Dermis microvascular lymphatic vessel endothelial cell (primary cell): ENCODE results near the gene FOXR1. TPM values are rescaled to one million over a fixed set of nuclear protein-coding genes. Genes with fewer than 3 reads are reported as not detected.
"Not testable (repeated sequence)": the region's sequence is repeated elsewhere in the genome, so short reads cannot be mapped to it uniquely, and the experiment has no call there.

Experiments used
- DNase-seq, 2 donors: peaks; one replicate each; pipeline versions ENCODE4 v3.0.0 to v3.0.0-alpha.2; 2010; ENCODE audit warnings: low read depth in 2 of 2
- total RNA-seq: library from RNA; depleted of rRNA; stranded (reverse); fragments of >200 nt; gene quantifications from 2 replicates; pipeline ENCODE4 v1.2.1, GENCODE V29; 2014

FOXR1 gene
- total RNA-seq, 1 donor from 2014 or later: not detected

- peak in 1 of 2 donors; percentile 32 for DNase-seq
These were observed 31.5 kb upstream of the FOXR1 start for GRCh38 chr11:118939953-118940598.

DNA sequence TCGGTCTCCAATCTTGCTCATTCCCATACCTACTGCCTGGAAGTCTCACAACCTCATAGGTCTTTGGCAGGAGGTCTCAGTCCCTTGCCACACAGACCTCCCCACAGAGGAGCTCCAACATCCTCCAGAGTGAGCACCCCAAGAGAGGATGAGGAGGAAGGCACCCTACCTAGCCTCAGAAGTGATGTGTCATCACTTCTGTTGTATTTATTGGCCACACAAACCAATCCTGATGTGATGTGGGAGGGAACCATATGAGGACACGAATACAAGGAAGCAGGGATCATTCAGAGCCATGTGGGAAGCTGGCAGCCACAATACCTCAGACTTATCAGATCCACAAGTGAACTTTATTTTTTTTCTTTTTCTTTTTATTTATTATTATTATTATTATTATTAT is 24.5 kb upstream of the FOXR1 start:
- no peak for DNase-seq

DNA sequence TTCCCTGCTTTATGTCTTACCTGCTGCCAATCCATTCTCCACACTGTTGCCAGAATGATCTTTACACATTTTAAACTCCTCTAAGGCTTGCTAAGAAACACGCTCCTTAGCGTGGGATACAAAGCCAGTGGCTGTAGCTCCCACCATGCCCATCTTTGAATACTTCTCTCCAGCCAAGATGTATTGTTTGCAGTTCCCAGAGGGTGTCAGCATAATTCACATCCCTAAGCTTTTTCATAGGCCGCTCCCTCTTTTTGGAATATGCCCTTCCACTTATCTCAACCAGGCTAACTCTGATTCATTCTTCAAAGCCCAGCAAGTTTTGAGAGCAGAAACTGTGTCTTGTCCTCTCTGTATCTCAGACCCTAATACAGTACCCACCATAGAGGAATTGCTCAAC is 23.6 kb upstream of the FOXR1 start:
- no peak for DNase-seq

DNA sequence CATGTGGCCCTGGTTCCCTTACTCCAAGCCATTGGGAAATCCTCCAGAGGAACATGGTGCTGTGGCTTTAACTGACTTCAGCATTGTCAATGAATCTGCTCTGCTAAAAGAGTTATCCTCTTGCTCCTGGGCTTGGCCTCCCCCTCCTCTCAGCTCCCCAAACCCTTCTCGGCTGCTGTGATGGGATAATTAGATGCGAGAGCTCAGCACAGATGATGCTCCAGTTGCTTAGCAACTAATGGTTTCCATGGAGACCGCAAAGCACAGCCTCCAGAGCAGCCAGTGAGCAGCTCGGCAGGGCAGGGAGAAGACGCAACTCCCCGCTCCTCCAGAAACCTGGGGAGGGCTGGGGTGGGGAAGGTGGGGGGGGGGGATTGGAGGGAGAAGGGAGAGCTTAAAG is 18.3 kb upstream of the FOXR1 start:
- no peak for DNase-seq

- not testable (repeated sequence) for DNase-seq
These were observed 17.6 kb upstream of the FOXR1 start for GRCh38 chr11:118953976-118954375.

DNA sequence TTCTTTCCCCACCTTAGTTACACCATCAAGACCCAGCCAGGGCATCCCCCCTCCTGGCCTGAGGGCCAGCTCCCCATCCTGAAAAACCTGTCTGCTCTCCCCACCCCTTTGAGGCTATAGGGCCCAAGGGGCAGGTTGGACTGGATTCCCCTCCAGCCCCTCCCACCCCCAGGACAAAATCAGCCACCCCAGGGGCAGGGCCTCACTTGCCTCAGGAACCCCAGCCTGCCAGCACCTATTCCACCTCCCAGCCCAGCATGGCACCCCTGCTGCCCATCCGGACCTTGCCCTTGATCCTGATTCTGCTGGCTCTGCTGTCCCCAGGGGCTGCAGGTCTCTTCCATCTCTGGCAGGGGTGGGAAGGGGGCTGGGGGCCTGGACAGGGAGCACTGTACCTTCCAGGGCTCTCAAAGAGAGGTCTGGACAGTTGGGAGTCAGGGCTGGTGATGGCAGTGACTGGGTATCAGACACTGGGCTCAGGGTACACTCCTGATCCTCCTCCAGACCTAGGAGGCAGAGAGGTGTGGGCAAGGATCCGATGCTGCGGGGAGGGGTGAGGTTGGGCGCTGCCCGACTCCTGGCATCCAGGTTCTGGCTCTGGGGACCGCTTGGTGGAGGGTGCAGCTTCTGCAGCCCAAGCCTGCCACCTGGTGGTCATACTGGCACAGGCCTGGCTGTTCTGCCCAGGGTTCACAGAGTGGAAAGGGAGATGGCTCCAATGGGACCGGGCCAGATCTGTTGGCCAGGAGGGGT is 15.3 kb upstream of the FOXR1 start, which contains the start of gene UPK2:
Gene UPK2, plus strand, starts transcription at position 205 of the 753 bp plus-strand sequence. Its CDS starts 53 bp downstream, at position 258.
- peak; percentile 62 to 80 for DNase-seq

GRCh38 chr11:118956847-118957469 is 14.6 kb upstream of the FOXR1 start:
- no peak for DNase-seq

- DNase-seq: no peak
These were observed 14.0 kb upstream of the FOXR1 start for GRCh38 chr11:118957549-118957948.

- DNase-seq: no peak
These were observed 13.6 kb upstream of the FOXR1 start for GRCh38 chr11:118957968-118958367.

DNA sequence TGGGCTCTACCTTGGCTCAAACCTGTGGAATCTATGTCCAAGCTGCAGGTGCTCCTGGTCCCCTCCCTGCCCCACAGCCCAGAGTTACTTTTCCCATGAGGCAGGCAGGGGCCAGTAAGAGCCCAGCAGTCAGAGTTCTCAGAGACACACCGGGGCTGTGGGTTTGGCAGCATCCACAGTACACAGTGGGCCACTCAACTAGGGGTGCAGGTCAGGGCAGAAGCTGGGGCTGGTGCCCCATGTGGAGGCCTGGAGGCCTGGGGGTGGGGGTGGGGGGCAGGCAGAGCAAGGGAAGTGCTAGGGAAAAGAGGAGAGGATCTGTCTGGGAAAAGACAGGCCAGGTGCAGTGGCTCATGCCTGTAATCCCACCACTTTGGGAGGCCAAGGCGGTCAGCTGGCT is 13.0 kb upstream of the FOXR1 start:
- DNase-seq: no peak

DNA sequence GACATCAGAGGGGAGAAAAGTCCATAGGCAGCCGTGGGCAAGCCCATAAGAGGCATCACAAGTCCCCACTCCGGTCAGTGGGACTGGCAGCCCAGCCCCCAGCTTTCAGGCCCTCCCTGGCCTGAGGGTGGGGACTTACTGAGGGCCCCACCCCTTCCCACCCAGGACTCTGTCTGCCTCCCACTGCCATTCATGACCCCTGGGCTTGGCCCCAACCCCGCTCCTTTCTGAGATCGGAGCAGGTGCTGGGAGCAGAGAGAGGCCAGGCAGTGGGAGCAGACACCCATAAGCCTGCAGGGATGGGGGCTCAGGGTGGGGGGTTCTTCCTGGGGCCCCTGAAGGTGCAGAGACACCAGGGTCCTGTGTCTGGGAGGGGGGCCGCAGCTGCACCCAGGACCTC is 10.4 kb upstream of the FOXR1 start:
- no peak for DNase-seq

DNA sequence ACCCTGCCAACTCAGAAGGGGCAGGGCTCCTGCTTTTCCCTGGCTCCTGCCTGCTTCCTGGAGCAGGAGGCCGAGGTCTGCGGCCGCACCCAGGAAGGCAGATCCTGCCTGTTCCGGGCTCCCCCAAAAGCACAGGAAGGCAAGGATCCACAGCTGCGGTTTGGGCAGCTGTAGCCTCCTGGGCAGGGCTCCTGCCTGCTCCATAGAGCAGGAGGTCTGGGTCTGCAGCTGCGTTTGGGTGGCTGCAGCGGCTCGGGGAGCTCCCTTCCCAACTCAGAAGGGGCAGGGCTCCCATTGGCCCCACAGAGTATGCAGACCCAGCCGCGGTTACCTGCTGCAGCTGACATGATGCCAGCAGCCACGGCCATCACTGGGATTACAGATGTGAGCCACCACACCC is 10.0 kb upstream of the FOXR1 start:
- no peak for DNase-seq

DNA sequence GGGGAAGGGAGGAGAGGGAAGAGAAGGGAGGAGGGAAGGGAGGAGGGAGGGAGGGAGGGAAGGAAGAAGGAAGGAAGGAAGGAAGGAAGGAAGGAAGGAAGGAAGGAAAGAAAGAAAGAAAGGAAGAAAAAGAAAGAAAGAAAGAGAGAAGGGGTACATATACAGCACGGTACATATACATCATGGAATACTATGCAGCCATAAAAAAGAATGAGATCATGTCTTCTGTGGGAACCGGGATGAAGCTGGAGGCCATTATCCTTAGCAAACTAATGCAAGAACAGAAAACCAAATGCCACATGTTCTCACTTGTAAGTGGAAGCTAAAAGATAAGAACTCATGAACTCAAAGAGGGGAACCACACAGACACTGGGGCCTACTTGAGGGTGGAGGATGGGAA is 2.1 kb upstream of the FOXR1 start:
- DNase-seq: not testable (repeated sequence)

DNA sequence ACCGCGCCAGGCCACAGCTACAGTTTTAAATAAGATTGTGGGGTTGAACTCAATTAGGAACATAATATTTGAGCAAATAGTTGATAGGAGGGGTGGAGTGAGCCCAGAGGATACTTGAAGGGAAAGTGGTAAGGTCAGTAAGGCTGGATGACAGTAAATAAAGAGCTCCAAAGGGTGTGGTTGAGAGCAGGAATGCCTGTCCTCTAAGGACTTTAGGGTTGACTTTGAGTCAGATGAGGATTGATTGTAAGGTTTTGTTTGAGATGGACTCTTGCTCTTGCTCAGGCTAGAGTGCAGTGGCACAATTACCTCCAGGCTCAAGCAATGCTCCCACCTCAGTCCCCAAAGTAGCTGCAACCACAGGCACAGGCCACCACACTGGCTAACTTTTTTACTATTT is 2.4 kb downstream of the FOXR1 start:
- DNase-seq: no peak

DNA sequence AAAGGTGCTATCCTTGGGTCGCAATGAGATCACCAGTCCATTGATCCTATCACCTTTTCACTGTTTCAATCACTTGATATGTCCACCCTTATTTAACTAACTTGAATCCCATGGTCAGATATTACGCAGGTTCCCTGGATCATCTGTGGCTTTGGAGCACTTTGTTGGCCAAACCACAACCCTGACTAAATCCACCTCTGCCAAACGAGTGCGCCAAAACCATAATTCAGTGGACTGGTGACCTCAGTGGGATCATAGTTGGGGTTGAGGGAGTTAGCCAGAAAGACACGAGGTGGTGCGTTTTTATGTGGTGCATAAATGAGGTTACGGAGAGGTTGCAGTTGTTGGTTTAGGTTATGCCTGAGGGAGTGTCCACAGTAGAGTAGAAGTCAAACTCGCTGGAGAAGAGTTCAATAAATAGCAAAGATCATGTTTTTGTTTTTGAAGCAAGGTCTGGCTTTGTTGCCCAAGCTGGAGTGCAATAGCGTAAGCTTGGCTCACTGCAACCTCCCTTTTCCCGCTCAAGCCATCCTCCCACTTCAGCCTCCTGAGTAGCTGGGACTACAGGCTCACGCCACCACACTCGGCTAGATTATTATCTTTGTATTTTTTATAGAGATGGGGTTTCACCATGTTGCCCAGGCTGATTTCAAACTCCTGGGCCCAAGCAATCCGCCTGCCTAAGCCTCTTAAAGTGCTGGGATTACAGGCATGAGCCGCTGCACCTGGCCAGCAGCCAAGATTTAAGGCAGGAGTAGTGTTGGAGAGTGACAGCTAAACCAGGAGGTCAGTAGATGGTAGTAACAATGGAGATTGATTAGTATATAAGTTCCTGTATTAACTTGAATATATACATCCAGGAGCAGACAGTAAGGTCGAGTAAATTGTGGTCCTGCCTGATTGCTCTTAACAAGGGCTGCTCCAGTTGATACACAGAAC is 4.5 kb downstream of the FOXR1 start:
- DNase-seq: no peak

DNA sequence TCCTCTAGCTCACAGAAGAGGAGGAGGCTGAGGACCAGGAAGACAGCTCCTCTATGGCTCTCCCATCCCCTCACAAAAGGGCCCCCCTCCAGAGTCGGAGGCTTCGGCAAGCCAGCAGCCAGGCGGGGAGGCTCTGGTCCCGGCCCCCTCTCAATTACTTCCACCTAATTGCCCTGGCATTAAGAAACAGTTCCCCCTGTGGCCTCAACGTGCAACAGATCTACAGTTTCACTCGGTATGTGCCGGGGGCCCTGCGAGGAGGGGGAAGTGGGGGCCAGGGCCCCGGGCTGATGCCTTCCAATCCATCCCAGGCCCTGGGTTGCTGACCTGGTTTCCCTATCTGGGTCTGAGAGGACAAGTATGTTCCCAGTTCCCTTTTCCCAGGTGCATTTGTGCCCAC is 7.9 kb downstream of the FOXR1 start:
- no peak for DNase-seq

GRCh38 chr11:118980191-118980881 is 8.8 kb downstream of the FOXR1 start:
- no peak for DNase-seq

DNA sequence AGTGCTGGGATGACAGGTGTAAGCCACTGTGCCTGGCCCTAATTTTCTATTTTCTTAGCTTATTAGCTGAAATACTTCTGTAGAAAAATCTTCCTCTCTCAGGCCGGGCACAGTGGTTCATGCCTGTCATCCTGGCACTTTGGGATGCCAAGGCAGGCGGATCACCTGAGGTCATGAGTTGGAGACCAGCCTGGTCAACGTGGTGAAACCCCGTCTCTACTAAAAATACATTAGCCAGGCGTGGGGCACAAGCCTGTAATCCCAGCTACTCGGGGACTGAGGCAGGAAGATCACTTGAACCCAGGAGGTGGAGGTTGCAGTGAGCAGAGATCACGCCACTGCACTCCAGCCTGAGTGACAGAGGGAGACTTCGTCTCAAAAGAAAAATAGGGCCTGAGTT is 12.8 kb downstream of the FOXR1 start:
- not testable (repeated sequence) for DNase-seq

GRCh38 chr11:118984825-118985224 is 13.3 kb downstream of the FOXR1 start:
- DNase-seq: no peak

DNA sequence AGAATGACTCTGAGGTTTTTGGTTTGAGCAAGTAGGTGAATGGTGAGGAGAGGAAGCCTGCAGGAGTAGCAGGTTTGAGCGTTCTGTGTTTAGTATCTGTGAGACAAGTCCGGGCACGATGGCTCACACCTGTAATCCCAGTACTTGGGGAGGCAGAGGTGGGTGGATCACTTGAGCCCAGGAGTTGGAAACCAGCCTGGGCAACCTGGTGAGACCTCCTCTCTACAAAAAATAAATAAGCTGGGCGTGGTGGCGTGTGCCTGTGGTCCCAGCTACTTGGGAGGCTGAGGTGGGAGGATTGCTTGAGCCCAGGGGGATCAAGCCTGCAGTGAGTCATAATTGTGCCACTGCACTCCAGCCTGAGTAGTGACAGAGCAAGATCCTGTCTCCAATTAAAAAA is 16.7 kb downstream of the FOXR1 start:
- no peak for DNase-seq

GRCh38 chr11:118991486-118992038 is 20.0 kb downstream of the FOXR1 start:
- DNase-seq: not testable (repeated sequence)
